ENCODE data around the gene ZFYVE28.
"Not testable (repeated sequence)": the region's sequence is repeated elsewhere in the genome, so short reads cannot be mapped to it uniquely, and the experiment has no call there.

The ZFYVE28 gene

GRCh38 chr4:2390146-2390545 is 28.3 kb downstream of the ZFYVE28 start:
- no peak for DNase-seq

- DNase-seq, result no peak
Observed at GRCh38 chr4:2389691-2390090, 28.8 kb downstream of the ZFYVE28 start.

- no peak for DNase-seq
Observed at GRCh38 chr4:2388429-2389182, 29.8 kb downstream of the ZFYVE28 start.

GRCh38 chr4:2387829-2388228 is 30.6 kb downstream of the ZFYVE28 start:
- no peak for DNase-seq

- DNase-seq, result no peak
Observed at GRCh38 chr4:2387218-2387617, 31.2 kb downstream of the ZFYVE28 start.

GRCh38 chr4:2386717-2387116 is 31.7 kb downstream of the ZFYVE28 start:
- DNase-seq, result no peak

- no peak for DNase-seq
Observed at GRCh38 chr4:2385516-2385915, 32.9 kb downstream of the ZFYVE28 start.

- DNase-seq, result no peak
Observed at GRCh38 chr4:2384245-2384644, 34.2 kb downstream of the ZFYVE28 start.

GRCh38 chr4:2383760-2384159 is 34.7 kb downstream of the ZFYVE28 start:
- DNase-seq, result no peak

GRCh38 chr4:2383220-2383631 is 35.2 kb downstream of the ZFYVE28 start:
- DNase-seq, result not testable (repeated sequence)

GRCh38 chr4:2382769-2383202 is 35.7 kb downstream of the ZFYVE28 start:
- not testable (repeated sequence) for DNase-seq

- not testable (repeated sequence) for DNase-seq
Observed at GRCh38 chr4:2380589-2380988, 37.9 kb downstream of the ZFYVE28 start.

GRCh38 chr4:2378898-2379297 is 39.5 kb downstream of the ZFYVE28 start:
- DNase-seq, result no peak

- DNase-seq, result no peak
Observed at GRCh38 chr4:2378401-2378800, 40.0 kb downstream of the ZFYVE28 start.

GRCh38 chr4:2377241-2377640 is 41.2 kb downstream of the ZFYVE28 start:
- DNase-seq, result no peak

- no peak for DNase-seq
Observed at GRCh38 chr4:2375427-2375826, 43.0 kb downstream of the ZFYVE28 start.

- no peak for DNase-seq
Observed at GRCh38 chr4:2373532-2373931, 44.9 kb downstream of the ZFYVE28 start.

GRCh38 chr4:2372488-2373030 is 45.9 kb downstream of the ZFYVE28 start:
- no peak for DNase-seq

GRCh38 chr4:2371765-2372487 is 46.5 kb downstream of the ZFYVE28 start:
- no peak for DNase-seq

GRCh38 chr4:2370597-2371320 is 47.7 kb downstream of the ZFYVE28 start:
- no peak for DNase-seq

GRCh38 chr4:2368746-2369437 is 49.6 kb downstream of the ZFYVE28 start:
- no peak for DNase-seq

GRCh38 chr4:2367626-2368025 is 50.8 kb downstream of the ZFYVE28 start:
- DNase-seq, result no peak
